Astrocyte (in vitro differentiated cells and primary cell): ENCODE measurements around the gene L3MBTL1. TPM values are rescaled to one million over a fixed set of nuclear protein-coding genes. Genes with fewer than 3 reads are reported as not detected.

Experiments used
- DNase-seq: peaks from one replicate; pipeline ENCODE4 v3.0.0-alpha.2; 2010; ENCODE audit warnings: low read depth
- FAIRE-seq: peaks from 2 replicates; lab custom pipeline; 2011; peaks lifted over from hg19 to GRCh38; lab: Jason Lieb, UNC
- H2AFZ ChIP-seq: 2 replicates; pipeline ENCODE4 v1.6.0; 2012; ENCODE audit warnings: low read depth, low read length, inconsistent platforms
- H3K27ac ChIP-seq: 2 replicates; pipeline ENCODE4 v1.5.1; 2011; ENCODE audit warnings: low read depth, low read length, inconsistent platforms
- H3K27me3 ChIP-seq: 2 replicates; pipeline ENCODE4 v1.6.0; 2011; ENCODE audit warnings: low read length, inconsistent platforms; ENCODE audit not compliant: insufficient read depth
- H3K36me3 ChIP-seq: 2 replicates; pipeline ENCODE4 v1.5.1; 2011; ENCODE audit warnings: low read length, inconsistent platforms; ENCODE audit not compliant: insufficient read depth
- H3K4me1 ChIP-seq: 2 replicates; pipeline ENCODE4 v1.5.1; 2011; ENCODE audit warnings: low read length, inconsistent platforms; ENCODE audit not compliant: insufficient read depth
- H3K4me2 ChIP-seq: 2 replicates; pipeline ENCODE4 v1.6.0; 2012; ENCODE audit warnings: low read length, inconsistent platforms
- H3K4me3 ChIP-seq: 2 replicates; pipeline ENCODE4 v1.5.1; 2011; ENCODE audit warnings: low read depth, mild to moderate bottlenecking, low read length, inconsistent platforms; ENCODE audit not compliant: insufficient read depth
- H3K79me2 ChIP-seq: 2 replicates; pipeline ENCODE4 v1.6.0; 2012; ENCODE audit warnings: mild to moderate bottlenecking, low read length, inconsistent platforms; ENCODE audit not compliant: insufficient read depth
- H3K9ac ChIP-seq: 2 replicates; pipeline ENCODE4 v1.6.0; 2012; ENCODE audit warnings: mild to moderate bottlenecking, low read length, inconsistent platforms
- H3K9me3 ChIP-seq: 2 replicates; pipeline ENCODE4 v1.5.1; 2012; ENCODE audit warnings: low read depth, mild to moderate bottlenecking, low read length, inconsistent platforms; ENCODE audit not compliant: insufficient read depth
- H4K20me1 ChIP-seq: 2 replicates; pipeline ENCODE4 v1.6.0; 2012; ENCODE audit warnings: low read length, inconsistent platforms; ENCODE audit not compliant: insufficient read depth
- H3K27ac Mint-ChIP-seq: one replicate; pipeline ENCODE4 v1.8.0; 2021; ENCODE audit warnings: mild to moderate bottlenecking, mixed read lengths; ENCODE audit not compliant: unreplicated experiment
- H3K27me3 Mint-ChIP-seq: one replicate; pipeline ENCODE4 v1.8.0; 2021; ENCODE audit warnings: low read depth, mixed read lengths; ENCODE audit not compliant: unreplicated experiment
- H3K36me3 Mint-ChIP-seq: one replicate; pipeline ENCODE4 v1.8.0; 2021; ENCODE audit warnings: low read depth, mixed read lengths; ENCODE audit not compliant: unreplicated experiment
- H3K4me1 Mint-ChIP-seq: one replicate; pipeline ENCODE4 v1.8.0; 2021; ENCODE audit warnings: low read depth, mixed read lengths; ENCODE audit not compliant: unreplicated experiment
- H3K4me3 Mint-ChIP-seq: one replicate; pipeline ENCODE4 v1.8.0; 2021; ENCODE audit warnings: mild to moderate bottlenecking, moderate library complexity, mixed read lengths; ENCODE audit not compliant: unreplicated experiment
- H3K9me3 Mint-ChIP-seq: one replicate; pipeline ENCODE4 v1.8.0; 2021; ENCODE audit warnings: mild to moderate bottlenecking, mixed read lengths; ENCODE audit not compliant: unreplicated experiment
- EZH2 ChIP-seq: IDR thresholded peaks from 2 replicates; pipeline ENCODE4 v1.6.1; 2012; ENCODE audit warnings: mild to moderate bottlenecking, low read length, inconsistent platforms; ENCODE audit not compliant: insufficient read depth
- total RNA-seq: library from RNA; stranded (reverse); gene quantifications from 2 replicates; pipeline ENCODE4 v1.2.1, GENCODE V29; 2021
- TF ChIP-seq, protein P1 (sequence below): IDR thresholded peaks from 2 replicates; pipeline ENCODE4 v1.5.1; 2011; ENCODE audit warnings: low read depth, mild to moderate bottlenecking, inconsistent platforms, low read length, moderate library complexity; ENCODE audit not compliant: insufficient read depth

Gene L3MBTL1
- total RNA-seq, 1 donor from 2014 or later: 13.0 TPM

DNA sequence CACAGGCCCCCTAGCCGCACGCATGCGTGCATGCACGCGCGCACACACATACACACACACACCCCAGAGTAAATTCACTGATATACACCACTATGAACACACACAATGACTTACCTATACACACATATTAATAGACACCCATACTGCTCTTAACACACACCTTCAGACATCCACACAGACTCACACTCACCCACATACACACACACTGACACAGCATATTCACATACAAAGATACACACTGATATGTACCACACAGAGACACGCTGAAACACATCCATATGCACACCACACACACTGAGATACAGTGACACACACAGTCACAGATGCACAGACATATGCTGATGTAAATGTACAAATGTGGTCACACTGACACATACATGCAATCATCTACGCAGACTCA, 57.0 kb downstream of the L3MBTL1 start:
- Histone ChIP-seq H3K4me2 (no peak overlapping the region), H3K27ac (no peak overlapping the region), H4K20me1 (no peaks in the 10 kb centered on the region), H3K9me3 (no peaks in the 10 kb centered on the region), H2AFZ (no peak overlapping the region), H3K4me3 (no peak overlapping the region), H3K36me3 (no peaks in the 10 kb centered on the region), H3K79me2 (no peaks in the 10 kb centered on the region), H3K27me3 (no peaks in the 10 kb centered on the region), H3K4me1 (no peaks in the 10 kb centered on the region), H3K9ac (no peak overlapping the region)
- no peak overlapping the region for H3K27ac Mint-ChIP-seq
- H3K27me3 Mint-ChIP-seq: peaks cover 19% of the 10 kb centered on the region
- no peaks in the 10 kb centered on the region for H3K4me1 Mint-ChIP-seq
- H3K36me3 Mint-ChIP-seq: peaks cover under 1% of the 10 kb centered on the region
- no peak for TF ChIP-seq EZH2
- TF ChIP-seq, protein P1, sequence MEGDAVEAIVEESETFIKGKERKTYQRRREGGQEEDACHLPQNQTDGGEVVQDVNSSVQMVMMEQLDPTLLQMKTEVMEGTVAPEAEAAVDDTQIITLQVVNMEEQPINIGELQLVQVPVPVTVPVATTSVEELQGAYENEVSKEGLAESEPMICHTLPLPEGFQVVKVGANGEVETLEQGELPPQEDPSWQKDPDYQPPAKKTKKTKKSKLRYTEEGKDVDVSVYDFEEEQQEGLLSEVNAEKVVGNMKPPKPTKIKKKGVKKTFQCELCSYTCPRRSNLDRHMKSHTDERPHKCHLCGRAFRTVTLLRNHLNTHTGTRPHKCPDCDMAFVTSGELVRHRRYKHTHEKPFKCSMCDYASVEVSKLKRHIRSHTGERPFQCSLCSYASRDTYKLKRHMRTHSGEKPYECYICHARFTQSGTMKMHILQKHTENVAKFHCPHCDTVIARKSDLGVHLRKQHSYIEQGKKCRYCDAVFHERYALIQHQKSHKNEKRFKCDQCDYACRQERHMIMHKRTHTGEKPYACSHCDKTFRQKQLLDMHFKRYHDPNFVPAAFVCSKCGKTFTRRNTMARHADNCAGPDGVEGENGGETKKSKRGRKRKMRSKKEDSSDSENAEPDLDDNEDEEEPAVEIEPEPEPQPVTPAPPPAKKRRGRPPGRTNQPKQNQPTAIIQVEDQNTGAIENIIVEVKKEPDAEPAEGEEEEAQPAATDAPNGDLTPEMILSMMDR: no peak
- H3K9me3 Mint-ChIP-seq: no peaks in the 10 kb centered on the region
- DNase-seq: no peak
- FAIRE-seq: no peak
- H3K4me3 Mint-ChIP-seq: no peak overlapping the region

DNA sequence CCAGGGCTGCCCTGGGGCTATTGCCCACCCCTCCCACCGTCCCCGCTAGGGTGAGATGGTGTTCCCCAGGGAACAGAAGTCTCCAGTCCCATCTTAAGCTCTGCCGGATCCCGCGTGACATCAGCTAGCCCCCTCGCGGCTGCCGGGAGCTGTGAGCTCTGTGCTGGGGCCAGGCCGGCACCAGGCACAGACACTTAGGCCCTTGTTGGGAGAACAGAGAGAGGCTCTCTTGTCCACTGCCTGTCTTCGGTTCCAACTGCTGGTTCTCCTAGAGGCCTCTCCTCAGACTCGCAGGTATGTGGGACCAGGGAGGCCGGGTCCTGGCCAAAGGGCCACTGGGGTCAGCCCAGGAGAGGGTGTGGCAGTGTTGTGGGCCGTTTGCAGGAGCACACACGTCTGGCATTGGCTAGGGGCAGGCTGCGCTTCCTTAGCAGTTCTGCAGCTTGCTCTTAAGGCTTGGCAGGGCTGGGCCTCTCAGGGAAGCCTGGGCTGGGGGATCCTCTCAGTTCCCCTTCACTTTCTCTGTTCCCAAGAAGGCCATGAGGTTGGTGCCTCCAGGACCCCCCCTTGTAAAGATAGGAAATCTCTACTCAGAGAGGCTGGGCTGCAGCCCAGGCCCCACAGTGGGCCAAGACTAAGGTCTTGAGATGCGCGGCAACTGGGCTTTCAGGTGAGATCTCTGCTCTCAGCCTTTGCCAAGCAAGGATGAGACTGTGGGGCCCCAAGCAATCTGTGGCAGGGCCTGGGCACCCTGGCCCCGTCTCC, 57.7 kb downstream of the L3MBTL1 start:
- Histone ChIP-seq H3K9me3 (no peaks in the 10 kb centered on the region), H2AFZ (no peak overlapping the region), H3K4me1 (no peaks in the 10 kb centered on the region), H4K20me1 (no peaks in the 10 kb centered on the region), H3K4me2 (no peak overlapping the region), H3K27ac (no peak overlapping the region), H3K36me3 (no peaks in the 10 kb centered on the region), H3K79me2 (no peaks in the 10 kb centered on the region), H3K4me3 (no peak overlapping the region), H3K27me3 (no peaks in the 10 kb centered on the region), H3K9ac (no peak overlapping the region)
- no peak overlapping the region for H3K27ac Mint-ChIP-seq
- no peak overlapping the region for H3K4me3 Mint-ChIP-seq
- FAIRE-seq (no peak), DNase-seq (no peak)
- H3K4me1 Mint-ChIP-seq: no peaks in the 10 kb centered on the region
- no peaks in the 10 kb centered on the region for H3K9me3 Mint-ChIP-seq
- peaks cover 23% of the 10 kb centered on the region for H3K27me3 Mint-ChIP-seq
- H3K36me3 Mint-ChIP-seq: peaks cover 5% of the 10 kb centered on the region
- TF ChIP-seq, protein P1: no peak
- TF ChIP-seq EZH2: no peak

DNA sequence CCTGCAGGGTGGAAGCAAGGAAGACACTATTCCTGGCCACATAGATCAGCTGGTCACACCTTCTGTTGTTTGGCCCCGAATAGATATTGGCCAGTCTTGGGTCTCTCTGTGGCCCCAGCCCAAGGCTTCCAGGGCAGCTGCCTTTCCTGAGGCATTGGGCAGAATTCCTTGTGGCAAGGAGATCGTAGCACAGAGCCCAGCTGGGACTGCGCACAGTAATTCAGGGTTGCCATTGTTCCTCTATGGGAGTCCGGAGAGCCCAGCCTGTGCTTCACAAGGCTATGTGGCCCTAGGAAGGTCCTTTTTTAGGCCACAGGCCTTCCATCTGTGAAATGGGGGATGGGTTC, 58.2 kb downstream of the L3MBTL1 start:
- H3K9me3 Mint-ChIP-seq: no peaks in the 10 kb centered on the region
- no peaks in the 10 kb centered on the region for H3K27me3 ChIP-seq
- H3K27me3 Mint-ChIP-seq: peaks cover 23% of the 10 kb centered on the region
- no peaks in the 10 kb centered on the region for H3K79me2 ChIP-seq
- H3K4me1 Mint-ChIP-seq: no peaks in the 10 kb centered on the region
- H3K9ac ChIP-seq: no peak overlapping the region
- H3K4me3 ChIP-seq: no peak overlapping the region
- FAIRE-seq: no peak
- DNase-seq: no peak
- H3K36me3 Mint-ChIP-seq: peaks cover 5% of the 10 kb centered on the region
- no peaks in the 10 kb centered on the region for H3K4me1 ChIP-seq
- H2AFZ ChIP-seq: no peak overlapping the region
- TF ChIP-seq, protein P1: no peak
- TF ChIP-seq EZH2: no peak
- no peaks in the 10 kb centered on the region for H3K9me3 ChIP-seq
- no peak overlapping the region for H3K27ac Mint-ChIP-seq
- H3K4me3 Mint-ChIP-seq: no peak overlapping the region
- no peak overlapping the region for H3K4me2 ChIP-seq
- no peaks in the 10 kb centered on the region for H3K36me3 ChIP-seq
- H4K20me1 ChIP-seq: no peaks in the 10 kb centered on the region
- no peak overlapping the region for H3K27ac ChIP-seq
